H1 (cell line): ENCODE data around the gene RCL1. TPM values are rescaled to one million over a fixed set of nuclear protein-coding genes. Genes with fewer than 3 reads are reported as not detected.

Experiments
- CTCF ChIA-PET: fragments of 300-600 bp; sonication (Branson Sonifier 250); formaldehyde crosslinking; loops from one replicate; lab custom pipeline; 2021; ENCODE audit not compliant: partially characterized antibody; lab: Charles Lee
- POLR2A ChIA-PET: fragments of 300-600 bp; sonication (Branson Sonifier 250); formaldehyde crosslinking; loops from one replicate; lab custom pipeline; 2021; ENCODE audit warnings: inconsistent platforms; ENCODE audit not compliant: partially characterized antibody; lab: Charles Lee
- DNase-seq, 2 experiments: peaks; one replicate each; pipeline versions ENCODE4 v3.0.0 to v3.0.0-alpha.2; 2010 to 2022; ENCODE audit warnings: low spot score in 2 of 2, low read depth in 1 of 2, mixed read lengths in 1 of 2
- FAIRE-seq: peaks from 2 replicates; lab custom pipeline; 2011; peaks lifted over from hg19 to GRCh38; lab: Jason Lieb, UNC
- H2AFZ ChIP-seq: 2 replicates; pipeline ENCODE4 v1.8.1; 2012; ENCODE audit warnings: low read length, inconsistent platforms
- H2AK5ac ChIP-seq: 2 replicates; pipeline ENCODE4 v1.6.1; 2013; ENCODE audit warnings: low read depth, low read length
- H2BK120ac ChIP-seq: replicated peaks from 2 replicates; pipeline ENCODE3; 2013; ENCODE audit warnings: low read depth, low read length, inconsistent platforms
- H2BK12ac ChIP-seq: 2 replicates; pipeline ENCODE4 v1.6.1; 2013; ENCODE audit warnings: low read depth, low read length
- H2BK15ac ChIP-seq: 2 replicates; pipeline ENCODE4 v1.6.1; 2013; ENCODE audit warnings: low read length
- H2BK20ac ChIP-seq: 2 replicates; pipeline ENCODE4 v1.6.1; 2013; ENCODE audit warnings: low read length
- H2BK5ac ChIP-seq: 2 replicates; pipeline ENCODE4 v1.6.1; 2013; ENCODE audit warnings: low read depth, low read length
- H3K14ac ChIP-seq: 2 replicates; pipeline ENCODE4 v1.6.1; 2013; ENCODE audit warnings: inconsistent platforms; ENCODE audit not compliant: insufficient read length
- H3K18ac ChIP-seq: 2 replicates; pipeline ENCODE4 v1.6.1; 2013; ENCODE audit warnings: low read length; ENCODE audit errors: extremely low read depth
- H3K23ac ChIP-seq: 2 replicates; pipeline ENCODE4 v1.6.1; 2013; ENCODE audit warnings: inconsistent platforms; ENCODE audit not compliant: insufficient read length
- H3K23me2 ChIP-seq: 2 replicates; pipeline ENCODE4 v1.6.1; 2013; ENCODE audit warnings: low read depth, low read length
- H3K27ac ChIP-seq: 2 replicates; pipeline ENCODE4 v1.6.1; 2011; ENCODE audit warnings: low read depth, low read length, inconsistent platforms
- H3K27me3 ChIP-seq, 4 experiments: replicated peaks in 1 of 4; 1 replicate in 1 of 4; 2 replicates in 3 of 4; pipeline versions ENCODE4 v1.6.1 to v1.8.1; 2011 to 2013; ENCODE audit warnings: low read length in 3 of 4, mild to moderate bottlenecking in 3 of 4, inconsistent platforms in 2 of 4, mixed read lengths in 2 of 4, moderate library complexity in 1 of 4; ENCODE audit not compliant: control insufficient read depth in 3 of 4, insufficient read depth in 3 of 4; ENCODE audit errors: extremely low read depth in 1 of 4
- H3K36me3 ChIP-seq, 4 experiments: 2 replicates each; pipeline versions ENCODE4 v1.6.1 to v1.8.1; 2011 to 2013; ENCODE audit warnings: mild to moderate bottlenecking in 4 of 4, low read length in 3 of 4, moderate library complexity in 2 of 4, control low read depth in 1 of 4, inconsistent platforms in 1 of 4; ENCODE audit not compliant: insufficient read depth in 4 of 4, control insufficient read depth in 2 of 4
- H3K4ac ChIP-seq: replicated peaks from 2 replicates; pipeline ENCODE3; 2013; ENCODE audit warnings: low read length, low read depth, mixed read lengths, inconsistent platforms; ENCODE audit not compliant: insufficient read length
- H3K4me1 ChIP-seq, 4 experiments: replicated peaks in 1 of 4; 1 replicate in 1 of 4; 2 replicates in 3 of 4; pipeline versions ENCODE4 v1.6.1 to v1.8.1; 2011 to 2013; ENCODE audit warnings: low read length in 3 of 4, inconsistent platforms in 2 of 4, mixed read lengths in 1 of 4; ENCODE audit not compliant: insufficient read depth in 4 of 4, control insufficient read depth in 3 of 4
- H3K4me2 ChIP-seq, 2 experiments: 2 replicates each; pipeline versions ENCODE4 v1.6.1 to v1.8.1; 2011 to 2013; ENCODE audit warnings: low read depth in 2 of 2, low read length in 2 of 2, control low read depth in 1 of 2, inconsistent platforms in 1 of 2, mild to moderate bottlenecking in 1 of 2; ENCODE audit not compliant: insufficient read depth in 1 of 2
- H3K4me3 ChIP-seq, 4 experiments: fragments of 200-600, 300-600 bp in 1 of 4; sonication (generic), shearing (Covaris generic), sonication (Bioruptor Twin) in 1 of 4; 2 replicates each; pipeline versions ENCODE4 v1.5.1 to v1.8.1; 2011 to 2016; ENCODE audit warnings: low read length in 4 of 4, low read depth in 3 of 4, control low read depth in 2 of 4, inconsistent platforms in 2 of 4, mild to moderate bottlenecking in 2 of 4, mixed read lengths in 1 of 4, moderate library complexity in 1 of 4; ENCODE audit not compliant: insufficient read depth in 2 of 4; ENCODE audit errors: extremely low read depth in 1 of 4
- H3K56ac ChIP-seq: replicated peaks from 2 replicates; pipeline ENCODE3; 2013; ENCODE audit warnings: low read depth, mild to moderate bottlenecking, mixed read lengths, low read length, inconsistent platforms; ENCODE audit not compliant: insufficient read length
- H3K79me1 ChIP-seq: 2 replicates; pipeline ENCODE4 v1.6.1; 2013; ENCODE audit warnings: low read depth, low read length, control low read depth
- H3K79me2 ChIP-seq, 2 experiments: 2 replicates each; pipeline versions ENCODE4 v1.6.1 to v1.8.1; 2012 to 2013; ENCODE audit warnings: low read length in 2 of 2, mild to moderate bottlenecking in 2 of 2, inconsistent platforms in 1 of 2; ENCODE audit not compliant: insufficient read depth in 2 of 2, control insufficient read depth in 1 of 2
- H3K9ac ChIP-seq, 4 experiments: replicated peaks in 1 of 4; 1 replicate in 1 of 4; 2 replicates in 3 of 4; pipeline versions ENCODE4 v1.6.1 to v1.8.1; 2011 to 2013; ENCODE audit warnings: low read depth in 3 of 4, low read length in 3 of 4, control low read depth in 2 of 4, mild to moderate bottlenecking in 2 of 4, moderate library complexity in 2 of 4, inconsistent platforms in 1 of 4; ENCODE audit errors: extremely low read depth in 1 of 4
- H3K9me3 ChIP-seq, 2 experiments: 2 replicates each; pipeline versions ENCODE4 v1.6.1 to v1.8.1; 2012 to 2013; ENCODE audit warnings: mild to moderate bottlenecking in 2 of 2, moderate library complexity in 2 of 2, control low read depth in 1 of 2, inconsistent platforms in 1 of 2, low read depth in 1 of 2, low read length in 1 of 2, mixed read lengths in 1 of 2; ENCODE audit not compliant: insufficient read depth in 2 of 2
- H4K20me1 ChIP-seq, 2 experiments: replicated peaks in 1 of 2; 2 replicates each; pipeline versions ENCODE3 to v1.8.1; 2011 to 2013; ENCODE audit warnings: inconsistent platforms in 2 of 2, low read length in 2 of 2, mild to moderate bottlenecking in 1 of 2; ENCODE audit not compliant: insufficient read depth in 2 of 2, control insufficient read depth in 1 of 2
- H4K5ac ChIP-seq: 2 replicates; pipeline ENCODE4 v1.6.1; 2013; ENCODE audit warnings: low read length, low read depth, mixed read lengths, inconsistent platforms; ENCODE audit not compliant: insufficient read length
- H4K8ac ChIP-seq: 2 replicates; pipeline ENCODE4 v1.8.0; 2013; ENCODE audit warnings: mild to moderate bottlenecking, moderate library complexity, low read length, inconsistent platforms; ENCODE audit not compliant: insufficient read depth; ENCODE audit errors: extremely low read depth
- H4K91ac ChIP-seq: replicated peaks from 2 replicates; pipeline ENCODE3; 2013; ENCODE audit warnings: low read length, mixed read lengths, inconsistent platforms; ENCODE audit not compliant: insufficient read length
- BRCA1 ChIP-seq: IDR thresholded peaks from 2 replicates; pipeline ENCODE4 v1.6.1; 2012; ENCODE audit warnings: low read depth, low read length, improper control_type of control experiment
- EZH2 ChIP-seq: fragments of 200-600 bp; sonication (generic); IDR thresholded peaks from 2 replicates; pipeline ENCODE4 v1.7.1; 2012; ENCODE audit warnings: low read depth, mild to moderate bottlenecking, moderate library complexity, low read length, inconsistent platforms; ENCODE audit not compliant: severe bottlenecking
- HDAC2 ChIP-seq, 2 experiments: fragments of 300-600 bp in 1 of 2; sonication (generic) in 1 of 2; IDR thresholded peaks; 2 replicates each; pipeline ENCODE4 v1.6.1; 2011 to 2012; ENCODE audit warnings: low read depth in 2 of 2, low read length in 2 of 2, mild to moderate bottlenecking in 2 of 2, moderate library complexity in 2 of 2, borderline replicate concordance in 1 of 2, inconsistent platforms in 1 of 2
- JUND ChIP-seq: IDR thresholded peaks from 2 replicates; pipeline ENCODE4 v1.6.1; 2011; ENCODE audit warnings: mild to moderate bottlenecking, improper control_type of control experiment, low read length
- NRF1 ChIP-seq: IDR thresholded peaks from 2 replicates; pipeline ENCODE4 v1.6.1; 2011; ENCODE audit warnings: mild to moderate bottlenecking, low read depth, low read length, improper control_type of control experiment
- PHF8 ChIP-seq: fragments of 200-600 bp; sonication (generic); conservative IDR thresholded peaks from 2 replicates; pipeline ENCODE4 v1.7.1; 2012; ENCODE audit warnings: low read depth, mild to moderate bottlenecking, inconsistent platforms, low read length, moderate library complexity
- SIN3A ChIP-seq, 2 experiments: IDR thresholded peaks in 1 of 2; conservative IDR thresholded peaks in 1 of 2; 2 replicates each; pipeline ENCODE4 v1.6.1; 2011 to 2012; ENCODE audit warnings: low read length in 2 of 2, improper control_type of control experiment in 1 of 2, low read depth in 1 of 2, mild to moderate bottlenecking in 1 of 2
- TAF1 ChIP-seq: IDR thresholded peaks from 2 replicates; pipeline ENCODE4 v1.6.1; 2011; ENCODE audit warnings: mild to moderate bottlenecking, low read depth, low read length
- USF2 ChIP-seq: IDR thresholded peaks from 2 replicates; pipeline ENCODE4 v1.6.1; 2011; ENCODE audit warnings: low read length, improper control_type of control experiment
- WGBS, 2 experiments: shearing (Covaris generic) in 1 of 2; methylation state at CpG; one replicate each; pipeline versions ENCODE4 v1.1.6 to v1.1.7; 2013 to 2015; ENCODE audit warnings: low lambda C conversion rate in 2 of 2, mixed read lengths in 2 of 2, inconsistent platforms in 1 of 2, low coverage in 1 of 2, missing lambda C conversion rate in 1 of 2; ENCODE audit not compliant: insufficient replicate concordance in 2 of 2, insufficient coverage in 1 of 2, insufficient read length in 1 of 2; ENCODE audit errors: extremely low coverage in 1 of 2, missing lambda C conversion rate in 1 of 2; 5-methylcytosine and 5-hydroxymethylcytosine counted together
- polyA plus RNA-seq, 7 experiments: library from polyadenylated mRNA; depleted of rRNA in 3 of 7; stranded (reverse) in 5 of 7; unstranded in 2 of 7; fragments of >200 nt in 5 of 7; fragments of 200-250 nt in 2 of 7; gene quantifications; 1 replicate in 5 of 7; 2 replicates in 1 of 7; 4 replicates in 1 of 7; pipeline versions ENCODE4 v1.2.1 to v1.2.3, GENCODE V29; 2011 to 2013; ENCODE audit warnings: missing spikeins in 2 of 7, mixed read lengths in 2 of 7
- total RNA-seq: library from RNA; stranded (reverse); fragmentation: NEBNext Ultra II Directional; extraction: Animal tissue kit (Norgen Biotek cat#: 25700); gene quantifications from 2 replicates; pipeline ENCODE4 v1.2.1, GENCODE V29; 2021

The RCL1 gene
- total and polyA plus RNA-seq, 2 of the 8 experiments (the other 6 are each of a cell fraction or from before 2014, with no cell fraction given), result 21.0 to 29.5 TPM

- no peak overlapping the region for H2BK20ac ChIP-seq
- H3K56ac ChIP-seq, result no peak overlapping the region
- H3K4me3 ChIP-seq, result no peak overlapping the region
- no peak overlapping the region for H4K91ac ChIP-seq
- no peak overlapping the region for H3K27ac ChIP-seq
- no peaks in the 10 kb centered on the region for H3K9me3 ChIP-seq
- DNase-seq (no peak), FAIRE-seq (no peak)
- no peaks in the 10 kb centered on the region for H3K27me3 ChIP-seq
- H3K4me2 ChIP-seq, result no peak overlapping the region
- TF ChIP-seq PHF8 (no peak), EZH2 (no peak), NRF1 (no peak), HDAC2 (IDR thresholded peaks at IDR 0.05; ENCODE audit: borderline replicate concordance in 1 of 2, low read depth in 2 of 2, low read length in 2 of 2) (no peak), TAF1 (no peak), USF2 (no peak), JUND (no peak), BRCA1 (no peak), SIN3A (conservative IDR thresholded peaks at IDR 0.05 in 1 of 2, IDR thresholded peaks at IDR 0.05 in 1 of 2; ENCODE audit: low read depth in 1 of 2, low read length in 2 of 2) (no peak)
- no peak overlapping the region for H3K18ac ChIP-seq
- no peak overlapping the region for H2BK5ac ChIP-seq
- no peaks in the 10 kb centered on the region for H3K36me3 ChIP-seq
- no peak overlapping the region for H3K14ac ChIP-seq
- H2BK12ac ChIP-seq, result no peak overlapping the region
- POLR2A ChIA-PET, result no interaction called here
- no peaks in the 10 kb centered on the region for H3K79me1 ChIP-seq
- no peak overlapping the region for H2AFZ ChIP-seq
- H4K5ac ChIP-seq, result no peak overlapping the region
- 90% methylated on average over 4 of the region's 4 CpGs; no CpG with 5 or more reads in 1 of the 2 experiments for WGBS, 2 experiments
- no peak overlapping the region for H2AK5ac ChIP-seq
- H3K4me1 ChIP-seq, result no peaks in the 10 kb centered on the region
- no peaks in the 10 kb centered on the region for H4K20me1 ChIP-seq
- no peak overlapping the region for H3K23ac ChIP-seq
- CTCF ChIA-PET, result no interaction called here
- no peaks in the 10 kb centered on the region for H3K79me2 ChIP-seq
- no peak overlapping the region for H3K9ac ChIP-seq
- H2BK120ac ChIP-seq, result no peak overlapping the region
- no peak overlapping the region for H2BK15ac ChIP-seq
- no peak overlapping the region for H3K4ac ChIP-seq
- no peak overlapping the region for H4K8ac ChIP-seq
- H3K23me2 ChIP-seq, result no peaks in the 10 kb centered on the region
These were observed 101.3 kb downstream of the RCL1 start for GRCh38 chr9:4894076-4894475.
